Peyer's patch (tissue), 4 donors: ENCODE measurements around the gene DAAM2.

Experiments used
- POLR2A ChIP-seq, 2 donors: fragments of 450-650 bp; IDR thresholded peaks; one replicate each; pipeline ENCODE4 v1.5.1; 2017; ENCODE audit warnings: antibody characterized with exemption in 2 of 2, mild to moderate bottlenecking in 2 of 2, moderate library complexity in 2 of 2
- TF ChIP-seq, protein P1 (sequence below), 6 experiments: fragments of 450-650 bp in 4 of 6; fragments of 200-600 bp in 2 of 6; sonication (generic) in 1 of 6; IDR thresholded peaks; one replicate each; pipeline ENCODE4 v1.5.1; 2017 to 2019; ENCODE audit warnings: antibody characterized with exemption in 6 of 6, mild to moderate bottlenecking in 3 of 6, moderate library complexity in 1 of 6

DNA sequence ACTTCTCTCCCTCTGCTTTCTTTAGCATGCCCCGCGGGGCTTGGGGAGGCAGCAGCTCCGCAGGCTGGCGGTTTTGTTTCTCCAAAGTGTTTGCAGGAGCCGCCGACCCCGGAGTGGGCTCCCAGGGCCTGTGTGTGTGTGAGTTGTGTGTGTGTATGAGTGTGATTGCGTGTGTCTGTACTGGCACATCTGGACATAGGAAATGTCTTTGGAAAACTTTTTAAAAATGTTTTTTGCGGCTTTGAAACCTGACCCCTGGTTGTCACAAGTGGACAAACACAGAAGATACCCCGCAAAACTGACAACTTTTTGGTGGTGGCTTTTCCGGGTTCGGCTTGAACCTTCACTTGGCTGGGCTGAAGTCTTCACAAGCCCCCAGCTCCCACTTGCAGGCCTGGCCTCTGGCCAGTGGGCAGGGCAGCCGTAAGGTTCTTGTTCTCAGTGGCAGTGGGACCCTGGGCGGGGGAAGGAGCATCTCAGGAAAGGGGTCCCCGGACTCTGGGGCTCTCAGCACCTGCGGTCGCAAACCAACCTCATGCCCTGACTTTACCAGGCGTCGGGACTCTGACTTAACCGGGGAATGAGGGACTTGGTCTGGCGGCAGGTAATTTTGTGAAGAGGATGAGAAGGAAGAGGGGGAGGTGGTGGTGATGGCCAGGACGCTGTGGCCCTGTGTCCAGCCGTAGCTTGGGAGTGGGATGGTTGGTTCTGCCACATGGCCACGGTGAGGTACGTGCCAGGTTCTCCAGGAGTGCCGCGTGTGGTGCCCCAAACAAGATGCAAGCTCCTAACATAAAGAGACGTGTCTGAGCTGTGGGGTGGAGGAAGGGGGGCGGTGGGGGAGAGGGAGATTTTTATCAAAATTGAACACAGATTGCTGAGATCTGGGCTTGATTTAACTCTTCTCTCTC is 619 bp downstream of the DAAM2 start:
- TF ChIP-seq, protein P1, sequence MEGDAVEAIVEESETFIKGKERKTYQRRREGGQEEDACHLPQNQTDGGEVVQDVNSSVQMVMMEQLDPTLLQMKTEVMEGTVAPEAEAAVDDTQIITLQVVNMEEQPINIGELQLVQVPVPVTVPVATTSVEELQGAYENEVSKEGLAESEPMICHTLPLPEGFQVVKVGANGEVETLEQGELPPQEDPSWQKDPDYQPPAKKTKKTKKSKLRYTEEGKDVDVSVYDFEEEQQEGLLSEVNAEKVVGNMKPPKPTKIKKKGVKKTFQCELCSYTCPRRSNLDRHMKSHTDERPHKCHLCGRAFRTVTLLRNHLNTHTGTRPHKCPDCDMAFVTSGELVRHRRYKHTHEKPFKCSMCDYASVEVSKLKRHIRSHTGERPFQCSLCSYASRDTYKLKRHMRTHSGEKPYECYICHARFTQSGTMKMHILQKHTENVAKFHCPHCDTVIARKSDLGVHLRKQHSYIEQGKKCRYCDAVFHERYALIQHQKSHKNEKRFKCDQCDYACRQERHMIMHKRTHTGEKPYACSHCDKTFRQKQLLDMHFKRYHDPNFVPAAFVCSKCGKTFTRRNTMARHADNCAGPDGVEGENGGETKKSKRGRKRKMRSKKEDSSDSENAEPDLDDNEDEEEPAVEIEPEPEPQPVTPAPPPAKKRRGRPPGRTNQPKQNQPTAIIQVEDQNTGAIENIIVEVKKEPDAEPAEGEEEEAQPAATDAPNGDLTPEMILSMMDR (IDR thresholded peaks at IDR 0.05), result no peak
- TF ChIP-seq POLR2A (IDR thresholded peaks at IDR 0.05), result no peak
